Activated CD8-positive, alpha-beta memory T cell treated with anti-CD3 and anti-CD28 coated beads, Interleukin-2, amount 50 U/mL, for 24 hours (primary cell): ENCODE results near the gene PTEN.

Source experiments
- DNase-seq: peaks from one replicate; pipeline ENCODE4 v3.0.0-alpha.2; 2020; ENCODE audit errors: extremely low read depth

PTEN gene

GRCh38 chr10:87974769-87975168 lies 111.3 kb downstream of the PTEN start:
- DNase-seq, result no peak

DNA sequence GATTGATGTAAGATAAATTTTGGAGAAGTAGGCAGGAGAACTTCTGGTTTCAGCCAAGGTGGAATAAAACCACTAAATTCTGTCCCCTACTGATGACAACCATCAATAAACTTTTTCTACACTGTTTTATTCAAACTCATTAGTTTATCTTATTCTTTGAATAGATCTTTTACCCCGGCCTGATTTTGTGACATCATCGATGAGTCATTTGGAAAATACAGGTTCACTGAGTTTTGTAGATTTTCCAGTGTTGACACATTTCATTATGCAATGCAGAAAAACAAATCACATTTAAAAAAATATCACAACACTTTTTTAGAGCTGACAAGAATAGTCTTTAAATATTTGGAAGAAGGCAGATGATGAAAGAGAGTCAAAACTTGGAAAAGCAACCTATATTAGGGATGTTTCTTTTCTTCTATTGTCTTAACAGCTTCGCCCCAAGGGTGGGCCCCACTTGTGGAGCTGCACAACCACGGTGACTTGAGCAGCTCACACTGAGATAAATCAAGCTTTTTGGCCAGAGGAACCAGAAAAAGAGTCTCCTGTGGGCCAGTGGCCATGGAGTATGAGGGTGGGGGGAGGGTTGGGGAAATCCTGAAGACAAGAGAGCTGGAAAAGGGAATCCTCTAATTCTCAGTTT lies 112.8 kb downstream of the PTEN start:
- no peak for DNase-seq

DNA sequence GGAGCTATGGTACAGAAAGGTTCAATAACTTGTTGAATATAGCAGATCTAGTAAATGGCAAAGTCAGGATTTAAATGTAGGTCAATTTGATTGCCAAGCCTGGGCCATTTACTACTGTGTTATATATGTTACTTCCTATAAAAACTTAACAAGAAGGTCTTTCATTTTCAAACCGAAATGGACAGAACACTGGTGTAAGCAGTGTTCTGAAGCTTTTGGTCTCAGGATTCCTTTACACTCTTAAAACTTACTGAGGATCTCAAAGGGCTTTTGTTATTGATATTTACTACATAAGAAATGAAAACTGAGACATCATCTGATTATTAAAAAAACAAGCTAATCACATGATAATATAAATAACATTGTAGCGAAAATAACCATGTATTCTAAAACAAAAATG lies 114.7 kb downstream of the PTEN start:
- no peak for DNase-seq

GRCh38 chr10:87979847-87980246 lies 116.4 kb downstream of the PTEN start:
- no peak for DNase-seq

DNA sequence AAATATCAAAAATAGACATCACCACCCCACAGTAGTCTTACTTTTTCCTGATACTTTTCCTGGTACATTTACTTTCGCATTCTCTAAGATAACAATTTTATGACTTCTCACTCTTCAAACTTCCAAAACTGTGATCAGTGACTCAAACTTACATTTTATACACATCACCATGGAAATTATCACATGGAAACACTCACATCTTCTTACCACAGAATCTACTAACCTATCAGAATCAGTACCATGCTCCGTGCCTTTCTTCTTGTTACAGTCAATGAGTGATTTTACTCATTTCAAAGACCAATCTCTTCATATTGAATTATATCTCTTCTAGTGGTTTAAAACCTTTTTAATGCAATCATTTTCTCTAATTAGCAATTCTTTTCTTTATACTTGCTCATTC lies 120.3 kb downstream of the PTEN start:
- DNase-seq, result no peak

GRCh38 chr10:87987206-87987605 lies 123.8 kb downstream of the PTEN start:
- DNase-seq, result no peak

DNA sequence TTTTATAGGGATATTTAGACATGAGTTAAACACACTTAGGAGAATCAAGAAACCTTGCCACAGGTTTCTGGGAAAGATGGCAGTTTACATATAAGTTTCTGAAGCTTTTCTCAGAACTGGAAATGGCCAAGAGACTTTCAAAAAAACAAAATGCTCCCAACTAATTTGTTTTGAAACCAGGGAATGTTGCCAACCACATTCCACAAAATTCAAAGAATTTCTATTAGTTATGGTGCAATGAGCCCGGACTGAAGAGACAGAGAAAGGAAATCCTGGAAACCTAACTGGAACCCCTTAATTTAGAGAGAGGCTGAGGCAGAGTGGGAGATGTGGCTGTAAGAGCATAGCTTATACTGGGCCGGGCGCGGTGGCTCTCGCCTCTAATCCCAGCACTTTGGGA lies 128.5 kb downstream of the PTEN start:
- DNase-seq, result no peak

GRCh38 chr10:88004451-88004850 lies 141.0 kb downstream of the PTEN start:
- no peak for DNase-seq

- DNase-seq, result no peak
Observed at GRCh38 chr10:88006261-88006660, 142.8 kb downstream of the PTEN start.

GRCh38 chr10:88008866-88009470 lies 145.5 kb downstream of the PTEN start:
- DNase-seq, result no peak

DNA sequence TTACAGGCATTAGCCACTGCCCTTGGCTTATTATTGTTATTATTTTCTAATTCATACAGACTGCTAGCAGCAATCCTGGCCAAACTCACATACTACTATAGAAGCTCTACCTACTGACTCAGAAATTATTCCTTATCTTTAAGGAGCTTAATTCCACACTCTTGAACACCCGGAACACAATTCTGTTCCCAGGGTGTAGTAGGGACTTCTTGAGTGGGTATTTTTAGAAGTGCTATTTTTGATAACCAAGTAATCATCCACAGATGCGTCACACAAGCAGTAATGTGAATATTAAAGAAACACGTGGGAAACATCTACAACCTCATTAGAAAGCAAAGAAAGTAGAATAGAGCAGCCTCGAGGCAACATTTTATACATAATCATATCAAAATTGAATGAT lies 149.2 kb downstream of the PTEN start:
- no peak for DNase-seq

GRCh38 chr10:88017781-88018180 lies 154.4 kb downstream of the PTEN start:
- no peak for DNase-seq

DNA sequence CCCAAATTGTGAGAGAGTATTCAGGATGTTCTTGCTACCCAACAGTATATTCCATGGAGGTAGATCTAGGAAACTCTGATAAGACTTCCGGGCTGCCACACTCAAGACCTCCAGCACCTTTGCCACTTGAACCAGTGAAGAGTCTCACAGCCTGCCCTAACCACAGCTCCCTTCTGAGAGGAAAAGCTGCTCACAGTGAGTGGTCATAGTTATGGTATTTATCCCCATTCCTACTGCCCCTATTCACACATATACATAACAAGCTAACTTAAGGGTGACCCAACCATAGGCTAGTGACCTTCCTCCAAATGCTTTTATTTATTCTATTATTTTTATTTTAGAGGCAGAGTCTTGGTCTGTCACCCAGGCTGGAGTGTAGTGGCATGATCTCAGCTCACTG lies 156.3 kb downstream of the PTEN start:
- DNase-seq, result no peak
